ENCODE data around the gene PHF24. TPM values are rescaled to one million over a fixed set of nuclear protein-coding genes. Genes with fewer than 3 reads are reported as not detected.
"Not testable (repeated sequence)": the region's sequence is repeated elsewhere in the genome, so short reads cannot be mapped to it uniquely, and the experiment has no call there.

Gene PHF24
- total RNA-seq, 1 donor from 2014 or later: 0.06 TPM

DNA sequence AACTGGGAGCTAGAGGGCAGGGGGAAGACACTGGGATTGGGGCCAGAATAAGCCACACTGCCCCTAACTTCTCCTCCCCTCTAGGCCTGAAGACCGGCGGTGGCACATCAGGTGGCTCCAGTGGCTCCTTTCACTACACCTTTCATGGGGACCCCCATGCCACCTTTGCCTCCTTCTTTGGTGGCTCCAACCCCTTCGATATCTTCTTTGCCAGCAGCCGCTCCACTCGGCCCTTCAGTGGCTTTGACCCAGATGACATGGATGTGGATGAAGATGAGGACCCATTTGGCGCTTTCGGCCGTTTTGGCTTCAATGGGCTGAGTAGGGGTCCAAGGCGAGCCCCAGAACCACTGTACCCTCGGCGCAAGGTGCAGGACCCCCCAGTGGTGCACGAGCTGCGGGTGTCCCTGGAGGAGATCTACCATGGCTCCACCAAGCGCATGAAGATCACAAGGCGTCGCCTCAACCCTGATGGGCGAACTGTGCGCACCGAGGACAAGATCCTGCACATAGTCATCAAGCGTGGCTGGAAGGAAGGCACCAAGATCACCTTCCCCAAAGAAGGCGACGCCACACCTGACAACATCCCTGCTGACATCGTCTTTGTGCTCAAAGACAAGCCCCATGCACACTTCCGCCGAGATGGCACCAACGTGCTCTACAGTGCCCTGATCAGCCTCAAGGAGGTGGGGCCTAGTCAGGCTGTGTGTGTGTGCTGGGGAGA is 38.3 kb downstream of the PHF24 start:
- DNase-seq (ENCODE audit: extremely low read depth, low read depth, low spot score): no peak

DNA sequence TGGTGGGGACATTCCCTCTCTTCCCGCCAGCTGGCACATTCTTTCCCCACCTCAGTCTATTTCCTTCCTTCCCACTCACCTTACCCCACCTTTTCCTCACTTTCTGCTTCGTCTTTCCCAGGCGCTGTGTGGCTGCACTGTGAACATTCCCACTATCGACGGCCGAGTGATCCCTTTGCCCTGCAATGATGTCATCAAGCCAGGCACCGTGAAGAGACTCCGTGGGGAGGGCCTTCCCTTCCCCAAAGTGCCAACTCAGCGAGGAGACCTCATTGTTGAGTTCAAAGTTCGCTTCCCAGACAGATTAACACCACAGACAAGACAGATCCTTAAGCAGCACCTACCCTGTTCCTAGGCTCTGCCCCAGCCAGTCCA is 38.8 kb downstream of the PHF24 start:
- no peak for DNase-seq (ENCODE audit: extremely low read depth, low read depth, low spot score)

DNA sequence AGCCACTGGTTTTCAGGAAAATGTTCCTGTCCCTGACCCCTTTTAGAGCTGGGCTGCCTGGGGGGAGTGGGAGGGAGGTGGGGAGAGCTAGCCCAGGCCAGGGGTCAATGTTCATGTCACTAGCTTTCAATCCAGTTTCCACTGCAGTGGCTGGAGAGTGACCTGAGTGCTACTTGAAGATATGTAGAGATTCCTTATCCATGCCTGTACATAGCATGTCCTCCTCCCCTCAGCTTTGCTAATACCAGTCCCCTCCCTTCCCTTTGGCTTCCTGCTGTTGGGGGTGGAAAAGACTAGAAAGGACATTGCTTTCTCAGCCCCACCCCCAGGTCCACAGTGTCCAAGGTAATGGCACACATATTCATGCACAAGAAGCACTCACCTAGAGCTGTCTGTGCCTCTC is 39.3 kb downstream of the PHF24 start:
- DNase-seq (ENCODE audit: extremely low read depth, low read depth, low spot score): no peak

DNA sequence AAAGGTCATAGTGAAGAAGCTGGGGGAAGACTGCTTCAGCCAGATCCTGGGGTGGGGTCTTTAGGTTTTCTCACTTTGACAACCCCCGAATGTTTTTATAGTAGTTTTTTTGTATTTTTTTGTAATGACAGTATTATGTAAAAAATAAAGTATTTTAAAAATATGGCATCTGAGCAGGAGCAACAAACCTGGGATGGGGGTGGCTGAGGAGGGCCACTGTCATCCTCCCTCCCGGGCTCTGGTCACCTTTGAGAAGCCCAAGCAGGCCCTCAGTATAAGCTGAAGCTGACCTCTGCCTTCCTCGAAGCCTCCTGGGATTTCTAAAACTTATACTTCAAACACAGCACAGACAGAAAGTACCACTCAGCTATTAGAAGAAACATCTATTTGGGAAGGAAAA is 40.2 kb downstream of the PHF24 start:
- no peak for DNase-seq (ENCODE audit: extremely low read depth, low read depth, low spot score)

DNA sequence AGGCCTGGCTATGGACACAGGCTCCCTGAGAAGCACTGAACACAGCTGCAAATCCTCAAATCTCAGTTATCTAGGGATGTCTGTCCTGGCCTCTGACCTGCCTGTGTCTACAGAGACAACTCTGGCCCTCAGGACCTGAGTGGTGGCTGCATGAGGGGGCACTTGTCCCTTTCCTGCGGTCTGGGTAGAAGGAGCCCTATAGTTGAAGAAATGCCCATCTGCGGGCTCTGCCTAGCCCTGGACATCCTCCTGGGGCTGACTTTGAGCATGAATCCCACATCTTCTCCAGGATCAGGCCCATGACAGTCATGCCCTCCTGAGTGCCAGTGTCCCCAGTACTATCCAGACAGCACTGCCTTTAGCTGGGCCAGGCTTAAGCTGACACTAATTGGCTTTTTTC is 41.5 kb downstream of the PHF24 start:
- DNase-seq (ENCODE audit: extremely low read depth, low read depth, low spot score): no peak

DNA sequence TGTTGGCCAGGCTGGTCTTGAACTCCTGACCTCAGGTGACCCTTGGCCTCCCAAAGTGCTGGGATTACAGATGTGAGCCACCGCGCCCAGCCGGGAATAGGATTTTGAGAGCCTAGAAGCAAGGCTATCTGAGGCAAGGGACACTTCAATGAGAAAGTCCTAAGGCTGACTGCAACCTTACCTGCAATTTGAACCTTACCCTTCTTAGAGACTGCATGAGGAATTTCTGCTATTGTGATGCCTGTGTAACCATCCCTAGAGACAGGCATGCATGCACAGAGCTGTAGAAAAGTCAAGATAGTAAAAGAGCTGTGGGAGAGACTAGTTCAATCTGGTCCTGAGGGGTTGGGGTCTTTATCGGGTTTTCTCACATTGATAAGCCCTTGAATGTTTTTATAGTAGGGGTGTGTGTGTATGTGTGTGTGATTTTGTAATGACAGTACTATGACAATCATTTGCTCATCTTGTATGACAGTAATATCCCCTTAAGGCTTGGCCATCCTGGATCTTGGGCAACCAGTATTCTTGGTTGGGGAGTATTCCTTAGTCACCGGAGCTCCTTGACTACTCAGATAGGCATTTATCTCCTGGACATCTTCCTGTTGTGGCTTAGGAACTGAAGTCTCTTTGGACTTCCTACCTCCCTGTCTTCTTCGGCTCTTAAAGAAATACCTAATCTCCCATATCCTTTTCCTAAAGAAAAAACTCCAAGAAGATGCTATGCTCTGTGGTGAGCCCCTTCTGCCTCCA is 42.6 kb downstream of the PHF24 start:
- DNase-seq (ENCODE audit: extremely low read depth, low read depth, low spot score): no peak

DNA sequence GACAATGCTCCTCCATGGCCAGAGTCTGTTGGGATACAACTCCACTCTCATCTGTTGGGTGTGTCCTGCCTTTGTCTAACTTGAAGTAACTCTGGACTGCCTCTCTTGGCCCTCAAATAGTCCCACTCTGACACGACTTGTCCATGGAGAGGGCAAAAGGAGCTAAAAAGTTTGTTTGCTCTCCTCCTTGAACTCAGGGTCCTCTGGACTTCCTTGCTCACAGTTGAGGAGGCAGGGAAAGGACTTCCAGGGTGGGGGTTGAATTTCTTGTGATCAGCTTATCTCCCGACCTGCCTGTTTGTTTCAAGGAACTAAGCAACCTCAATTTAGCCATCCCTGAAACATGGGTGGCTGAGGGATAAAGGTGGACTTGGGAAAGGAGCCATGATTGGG is 43.2 kb downstream of the PHF24 start:
- DNase-seq (ENCODE audit: extremely low read depth, low read depth, low spot score): no peak

DNA sequence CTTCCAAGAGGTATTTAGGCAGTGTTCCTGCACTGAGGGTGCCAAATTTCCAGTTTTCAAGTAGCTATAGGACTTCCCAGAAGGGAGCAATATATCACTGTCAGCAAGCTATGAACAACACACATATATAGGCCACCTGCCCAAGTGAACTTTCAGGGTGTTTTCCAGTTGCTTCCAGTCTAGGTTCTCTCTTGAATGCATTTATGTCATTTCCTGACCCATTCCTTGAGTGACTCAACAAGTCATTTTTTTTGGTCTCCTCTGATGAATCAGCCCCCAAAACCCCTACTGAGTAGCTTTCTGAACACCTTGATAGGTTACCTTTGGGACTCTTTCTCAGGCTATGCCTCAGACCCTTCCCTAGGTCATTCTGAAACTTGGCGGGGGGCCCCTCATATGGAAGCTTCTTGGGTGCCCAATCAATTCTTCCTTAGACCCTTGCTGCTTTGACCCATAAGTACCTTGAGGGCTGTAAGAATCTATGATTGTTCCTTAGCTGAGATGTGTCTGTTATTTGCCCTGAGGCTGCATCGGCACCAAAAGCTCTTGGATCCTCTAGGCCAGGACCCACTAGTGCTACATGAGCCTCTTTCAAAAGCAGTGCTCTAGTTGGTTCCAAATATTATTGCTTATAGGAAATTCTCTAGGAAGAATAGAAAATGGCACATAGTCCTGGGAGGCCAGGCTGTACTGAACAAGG is 43.9 kb downstream of the PHF24 start:
- no peak for DNase-seq (ENCODE audit: extremely low read depth, low read depth, low spot score)

DNA sequence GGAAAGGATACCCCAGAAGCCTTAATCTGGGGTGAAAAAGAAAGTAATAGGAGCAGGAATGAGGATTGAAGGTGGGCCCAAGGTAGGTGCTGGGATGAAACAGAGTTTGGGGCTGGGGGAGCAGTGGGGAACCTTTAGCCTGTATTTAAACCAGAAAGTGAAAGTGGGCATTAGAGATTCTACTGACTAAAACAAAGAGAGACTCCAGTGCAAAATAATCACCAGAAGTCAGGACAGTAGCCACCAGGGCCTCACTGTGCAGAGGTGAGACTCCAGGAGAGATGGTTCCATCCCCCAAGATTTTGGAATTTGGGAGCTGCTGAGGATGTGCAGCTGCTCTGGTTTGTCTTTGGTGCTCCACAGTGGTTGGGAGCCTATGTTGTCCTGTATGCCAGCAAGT is 44.5 kb downstream of the PHF24 start:
- no peak for DNase-seq (ENCODE audit: extremely low read depth, low read depth, low spot score)

DNA sequence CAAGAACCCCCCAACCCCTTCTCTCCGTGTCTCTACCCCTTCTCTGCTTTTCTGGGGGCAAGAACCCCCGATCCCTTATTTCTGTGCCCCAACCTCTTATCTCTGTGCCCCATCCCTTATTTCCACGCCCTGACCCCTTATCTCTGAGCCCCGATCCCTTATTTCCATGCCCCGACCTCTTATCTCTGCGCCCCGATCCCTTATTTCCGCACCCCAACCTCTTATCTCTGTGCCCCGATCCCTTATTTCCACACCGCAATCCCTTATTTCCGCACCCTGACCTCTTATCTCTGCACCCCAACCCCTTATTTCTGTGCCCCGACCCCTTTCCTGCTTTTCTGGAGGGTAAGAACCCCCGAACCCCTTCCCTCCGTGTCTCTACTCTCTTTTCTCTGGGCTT is 46.2 kb downstream of the PHF24 start:
- DNase-seq (ENCODE audit: extremely low read depth, low read depth, low spot score): not testable (repeated sequence)

DNA sequence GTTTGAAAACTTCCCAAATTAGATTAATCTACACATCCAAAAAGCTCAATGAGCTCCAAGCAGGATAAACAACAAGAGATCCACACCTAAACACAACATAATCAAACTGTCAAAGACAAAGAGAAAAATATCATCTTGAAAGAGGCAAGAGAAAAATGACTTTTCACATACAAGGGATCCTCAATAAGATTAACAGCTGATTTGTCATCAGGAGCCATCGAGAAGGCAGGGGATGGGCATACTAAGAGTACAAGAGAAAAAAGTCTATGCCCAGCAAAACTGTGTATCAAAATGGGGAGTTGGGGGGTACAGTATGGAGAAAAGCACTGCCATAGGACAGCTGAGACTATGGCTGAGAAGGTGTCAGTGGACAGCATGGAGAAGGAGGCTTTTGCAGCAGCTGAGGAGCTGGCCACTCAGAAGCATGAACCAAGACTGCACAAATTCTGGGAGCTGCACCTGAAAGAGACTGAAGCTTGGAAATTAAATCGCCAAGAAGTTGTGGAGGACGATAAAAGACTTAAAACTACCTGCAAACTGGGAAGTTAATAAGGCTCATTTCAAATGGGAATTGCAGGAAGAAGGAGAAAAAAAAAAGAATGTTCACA is 52.4 kb downstream of the PHF24 start:
- no peak for DNase-seq (ENCODE audit: extremely low read depth, low read depth, low spot score)

DNA sequence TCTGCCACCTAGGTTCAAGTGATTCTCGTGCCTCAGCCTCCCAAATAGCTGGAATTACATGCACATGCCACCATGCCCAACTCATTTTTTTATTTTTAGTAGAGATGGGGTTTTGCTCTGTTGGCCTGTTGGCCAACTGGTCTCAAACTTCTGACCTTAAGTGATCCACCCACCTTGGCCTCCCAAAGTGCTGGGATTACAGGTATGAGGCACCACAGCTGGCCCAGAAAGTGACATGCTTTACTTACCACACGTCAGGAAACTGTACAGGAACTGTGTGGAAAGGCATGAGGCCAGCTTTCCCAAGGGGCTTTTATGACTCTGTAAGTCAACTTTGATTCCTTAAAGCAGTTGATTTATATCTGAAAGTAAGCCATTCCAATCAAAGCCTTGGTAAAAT is 56.4 kb downstream of the PHF24 start:
- no peak for DNase-seq (ENCODE audit: extremely low read depth, low read depth, low spot score)

DNA sequence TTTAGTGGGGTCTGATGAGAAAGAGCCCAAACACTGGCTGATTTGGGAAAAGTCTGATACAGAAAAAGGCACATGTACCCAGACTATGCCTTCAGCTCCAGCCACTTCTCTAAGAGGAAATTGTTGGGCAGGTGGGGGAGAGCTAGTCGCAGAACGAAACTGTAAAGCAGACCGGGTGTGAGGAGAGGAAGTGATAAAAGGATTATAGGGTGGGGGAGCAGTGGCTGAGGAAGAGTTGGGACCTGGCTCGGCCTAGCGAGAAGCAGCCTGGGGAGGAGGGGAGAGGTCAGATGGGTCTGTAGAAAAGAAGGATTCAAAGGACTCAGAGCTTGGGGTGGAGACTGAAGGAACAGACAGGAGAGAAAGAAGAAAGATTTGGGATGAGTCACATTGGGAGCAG is 65.4 kb downstream of the PHF24 start:
- not testable (repeated sequence) for DNase-seq (ENCODE audit: extremely low read depth, low read depth, low spot score)

DNA sequence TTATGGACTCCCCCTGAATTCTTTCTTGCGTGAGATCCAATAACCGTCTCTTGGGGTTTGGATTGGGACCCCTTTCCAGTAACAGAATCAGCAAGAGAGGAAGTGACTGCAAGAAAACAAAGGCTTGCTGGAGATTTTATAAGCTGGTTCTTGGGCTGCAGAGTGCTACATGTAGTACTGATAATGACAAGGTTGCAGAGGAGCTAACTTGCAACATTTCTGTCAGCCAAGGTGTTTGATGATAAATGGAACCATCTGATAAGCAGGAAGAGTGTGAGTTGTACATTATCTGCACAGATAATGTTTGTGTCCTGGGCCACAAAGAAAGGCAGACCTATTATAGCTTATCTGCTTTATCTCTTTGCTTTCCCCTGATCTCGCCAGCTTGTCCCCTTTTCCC is 68.6 kb downstream of the PHF24 start:
- no peak for DNase-seq (ENCODE audit: extremely low read depth, low read depth, low spot score)

DNA sequence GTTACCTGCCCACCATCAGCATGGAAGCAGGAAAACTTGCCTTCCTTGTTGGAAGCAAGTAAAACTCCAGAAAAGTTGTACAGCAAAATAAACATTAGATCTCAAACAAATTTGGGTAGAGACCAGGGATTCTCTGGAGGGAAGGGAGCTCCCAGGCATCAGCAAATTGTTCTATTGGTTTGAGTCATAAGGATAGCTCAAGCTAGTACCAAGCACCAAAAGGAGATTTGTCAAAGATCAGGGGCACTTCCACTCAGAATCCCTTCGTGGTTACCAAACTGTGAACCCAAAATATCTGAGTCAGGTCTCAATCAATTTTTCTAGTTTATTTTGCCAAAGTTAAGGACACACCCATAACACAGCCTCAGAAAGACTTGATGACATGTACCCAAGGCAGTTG is 69.3 kb downstream of the PHF24 start:
- no peak for DNase-seq (ENCODE audit: extremely low read depth, low read depth, low spot score)

DNA sequence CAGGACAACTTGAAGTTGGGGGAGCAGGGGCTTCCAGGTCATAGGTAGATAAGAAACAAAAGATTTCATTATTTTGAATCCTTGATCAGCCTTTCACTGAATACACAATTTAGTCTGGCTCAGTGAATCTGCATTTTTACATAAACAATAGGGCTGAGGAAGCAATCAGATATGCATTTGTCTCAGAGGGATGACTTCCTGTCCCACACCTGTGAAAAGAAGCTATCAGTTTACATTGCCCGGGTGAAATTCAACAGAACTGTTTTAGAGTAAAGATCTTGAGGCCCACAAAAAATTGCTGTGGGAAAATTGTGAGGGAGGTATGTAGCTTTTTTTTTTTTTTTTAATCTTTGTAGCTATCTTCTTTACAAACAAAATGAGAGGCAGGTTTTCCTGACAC is 69.8 kb downstream of the PHF24 start:
- no peak for DNase-seq (ENCODE audit: extremely low read depth, low read depth, low spot score)

DNA sequence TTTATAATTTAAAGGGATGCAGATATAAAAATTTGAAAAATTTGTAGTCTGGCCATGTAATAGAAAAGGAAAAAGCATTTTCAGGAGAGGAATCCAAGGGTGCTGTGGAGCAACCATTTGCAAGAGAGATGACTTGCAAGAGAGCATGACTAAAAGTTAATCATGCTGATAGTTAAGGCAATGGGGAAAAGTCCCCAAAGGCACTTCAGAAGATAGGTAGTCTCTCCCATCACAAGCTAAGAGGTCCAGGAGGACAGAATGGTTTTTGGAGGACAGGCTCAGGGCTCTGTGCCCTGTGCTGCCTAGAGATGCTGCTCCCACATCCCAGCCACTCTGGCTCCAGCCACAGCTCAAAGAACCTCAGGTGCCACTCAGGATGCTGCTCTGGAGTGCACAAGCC is 70.3 kb downstream of the PHF24 start:
- DNase-seq (ENCODE audit: extremely low read depth, low read depth, low spot score): no peak

DNA sequence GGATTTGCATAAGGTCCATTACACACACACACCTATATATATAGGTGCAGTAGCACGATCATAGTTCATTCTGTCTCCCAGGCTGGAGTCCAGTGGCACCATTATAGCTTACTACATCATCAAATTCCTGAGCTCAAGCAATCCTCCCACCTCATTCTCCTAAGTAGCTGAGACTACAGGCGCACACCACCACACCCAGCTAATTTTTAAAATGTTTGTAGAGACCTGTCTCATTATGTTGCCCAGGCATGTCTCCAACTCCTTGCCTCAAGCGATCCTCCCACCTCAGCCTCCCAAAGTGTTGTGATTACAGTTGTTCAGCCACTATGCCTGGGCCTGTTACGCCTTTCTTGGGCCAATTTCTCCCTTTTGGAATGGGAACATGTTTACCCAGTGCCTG is 71.2 kb downstream of the PHF24 start:
- no peak for DNase-seq (ENCODE audit: extremely low read depth, low read depth, low spot score)

DNA sequence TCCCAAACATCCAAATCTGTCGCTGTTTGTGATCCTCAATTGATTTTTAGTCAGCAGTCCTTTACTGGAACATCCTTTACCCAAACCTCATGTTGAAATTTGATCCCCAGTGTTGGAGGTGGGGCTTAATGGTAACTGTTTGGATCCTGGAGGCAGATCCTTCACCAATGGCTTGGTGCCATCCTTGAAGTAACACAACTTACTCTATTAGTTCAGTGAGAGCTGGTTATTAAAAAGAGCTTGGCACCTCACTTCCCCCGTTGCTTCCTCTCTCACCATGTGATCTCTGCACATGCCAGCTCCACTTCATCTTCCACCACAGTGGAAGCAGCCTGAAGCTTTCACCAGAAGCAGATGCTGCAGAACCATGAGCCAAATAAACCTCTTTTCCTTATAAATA is 71.8 kb downstream of the PHF24 start:
- DNase-seq (ENCODE audit: extremely low read depth, low read depth, low spot score): no peak

Data from glomerular endothelial cell (primary cell).